Large intestine (tissue), 3 donors: ENCODE data around the gene MST1R. TPM values are rescaled to one million over a fixed set of nuclear protein-coding genes. Genes with fewer than 3 reads are reported as not detected.

Source experiments
- DNase-seq, 2 donors: peaks; one replicate each; pipeline versions ENCODE4 v3.0.0 to v3.0.0-alpha.2; 2013
- H3K27ac ChIP-seq: one replicate; pipeline ENCODE4 v1.5.1; 2013; ENCODE audit warnings: low read length
- H3K27me3 ChIP-seq: 2 replicates; pipeline ENCODE4 v1.6.1; 2013; ENCODE audit warnings: low read length; ENCODE audit not compliant: control insufficient read depth, insufficient read depth
- H3K36me3 ChIP-seq: 2 replicates; pipeline ENCODE4 v1.6.1; 2013; ENCODE audit warnings: low read length; ENCODE audit not compliant: control insufficient read depth, insufficient read depth
- H3K4me1 ChIP-seq: one replicate; pipeline ENCODE4 v1.6.1; 2013; ENCODE audit warnings: low read length; ENCODE audit not compliant: control insufficient read depth, insufficient read depth
- H3K4me3 ChIP-seq: one replicate; pipeline ENCODE4 v1.5.1; 2013; ENCODE audit warnings: low read length
- H3K9me3 ChIP-seq: one replicate; pipeline ENCODE4 v1.6.1; 2013; ENCODE audit warnings: mild to moderate bottlenecking, low read depth, low read length, moderate library complexity; ENCODE audit not compliant: control insufficient read depth
- WGBS: methylation state at CpG from one replicate; pipeline ENCODE4 v1.1.5; 2013; ENCODE audit warnings: low lambda C conversion rate; ENCODE audit not compliant: insufficient coverage; 5-methylcytosine and 5-hydroxymethylcytosine counted together
- polyA plus RNA-seq: library from polyadenylated mRNA; unstranded; fragments of 120-200 nt; gene quantifications from one replicate; pipeline ENCODE4 v1.2.1, GENCODE V29; 2013

Gene MST1R
- polyA plus RNA-seq, 1 donor: 49.8 TPM

- DNase-seq: peak; percentile 26 to 48
- Histone ChIP-seq H3K9me3 (peaks cover 12% of the 10 kb centered on the region), H3K36me3 (peaks cover 37% of the 10 kb centered on the region), H3K27me3 (no peaks in the 10 kb centered on the region), H3K4me3 (no peak overlapping the region), H3K4me1 (peaks cover 47% of the 10 kb centered on the region), H3K27ac (peak overlapping the region; percentile 86)
- WGBS: no CpG with 5 or more reads among the region's 5 CpGs
Measured at GRCh38 chr3:49899815-49900214, 3.9 kb downstream of the MST1R start.

- Histone ChIP-seq H3K27ac (no peak overlapping the region), H3K36me3 (peaks cover 37% of the 10 kb centered on the region), H3K4me1 (peaks cover 39% of the 10 kb centered on the region), H3K4me3 (no peak overlapping the region), H3K9me3 (peaks cover 12% of the 10 kb centered on the region), H3K27me3 (no peaks in the 10 kb centered on the region)
- DNase-seq: no peak
- WGBS: no CpG with 5 or more reads among the region's 6 CpGs
Measured at GRCh38 chr3:49898991-49899390, 4.7 kb downstream of the MST1R start.

- peaks cover 37% of the 10 kb centered on the region for H3K36me3 ChIP-seq
- peaks cover 17% of the 10 kb centered on the region for H3K4me1 ChIP-seq
- WGBS: no CpG with 5 or more reads among the region's 5 CpGs
- no peak overlapping the region for H3K27ac ChIP-seq
- H3K4me3 ChIP-seq: no peak overlapping the region
- no peak for DNase-seq
- no peaks in the 10 kb centered on the region for H3K27me3 ChIP-seq
- no peaks in the 10 kb centered on the region for H3K9me3 ChIP-seq
Measured at GRCh38 chr3:49896345-49896744, 7.3 kb downstream of the MST1R start.

- H3K36me3 ChIP-seq: peaks cover 42% of the 10 kb centered on the region
- no peak for DNase-seq
- no CpG with 5 or more reads among the region's 9 CpGs for WGBS
- H3K4me3 ChIP-seq: no peak overlapping the region
- peaks cover 12% of the 10 kb centered on the region for H3K4me1 ChIP-seq
- H3K27ac ChIP-seq: no peak overlapping the region
- no peaks in the 10 kb centered on the region for H3K27me3 ChIP-seq
- H3K9me3 ChIP-seq: no peaks in the 10 kb centered on the region
Measured at GRCh38 chr3:49895791-49896190, 7.9 kb downstream of the MST1R start.

- H3K4me3 ChIP-seq: no peak overlapping the region
- no peaks in the 10 kb centered on the region for H3K27me3 ChIP-seq
- no peak for DNase-seq
- H3K4me1 ChIP-seq: peaks cover 15% of the 10 kb centered on the region
- H3K9me3 ChIP-seq: no peaks in the 10 kb centered on the region
- peaks cover 14% of the 10 kb centered on the region for H3K36me3 ChIP-seq
- 80% methylated on average over 2 of the region's 10 CpGs for WGBS
- H3K27ac ChIP-seq: no peak overlapping the region
Measured at GRCh38 chr3:49889296-49889695, 14.4 kb downstream of the MST1R start.

- Histone ChIP-seq H3K9me3 (no peaks in the 10 kb centered on the region), H3K4me3 (no peak overlapping the region), H3K27me3 (no peaks in the 10 kb centered on the region), H3K4me1 (peaks cover 23% of the 10 kb centered on the region), H3K36me3 (peaks cover 14% of the 10 kb centered on the region), H3K27ac (peak overlapping the region; percentile 67)
- DNase-seq: peak; percentile 58 to 67
Measured at GRCh38 chr3:49886922-49887265, 16.8 kb downstream of the MST1R start.

- H3K36me3 ChIP-seq: no peaks in the 10 kb centered on the region
- peak in 1 of 2 donors; percentile 28 for DNase-seq
- no CpG with 5 or more reads among the region's 4 CpGs for WGBS
- peaks cover 41% of the 10 kb centered on the region for H3K4me1 ChIP-seq
- no peaks in the 10 kb centered on the region for H3K27me3 ChIP-seq
- no peaks in the 10 kb centered on the region for H3K9me3 ChIP-seq
- H3K27ac ChIP-seq: no peak overlapping the region
- H3K4me3 ChIP-seq: no peak overlapping the region
Measured at GRCh38 chr3:49883998-49884397, 19.7 kb downstream of the MST1R start.

GRCh38 chr3:49882166-49882565 is 21.5 kb downstream of the MST1R start:
- H3K4me1 ChIP-seq: peaks cover 43% of the 10 kb centered on the region
- no CpG with 5 or more reads among the region's 6 CpGs for WGBS
- no peaks in the 10 kb centered on the region for H3K9me3 ChIP-seq
- DNase-seq: no peak
- H3K36me3 ChIP-seq: no peaks in the 10 kb centered on the region
- H3K27me3 ChIP-seq: no peaks in the 10 kb centered on the region
- H3K27ac ChIP-seq: peak overlapping the region; percentile 25
- no peak overlapping the region for H3K4me3 ChIP-seq

- Histone ChIP-seq H3K4me3 (no peak overlapping the region), H3K36me3 (no peaks in the 10 kb centered on the region), H3K27ac (no peak overlapping the region), H3K9me3 (no peaks in the 10 kb centered on the region), H3K4me1 (peaks cover 36% of the 10 kb centered on the region), H3K27me3 (no peaks in the 10 kb centered on the region)
- WGBS: no CpG with 5 or more reads among the region's 6 CpGs
- DNase-seq: peak in 1 of 2 donors; percentile 48
Measured at GRCh38 chr3:49880581-49881315, 22.9 kb downstream of the MST1R start.

- Histone ChIP-seq H3K27me3 (no peaks in the 10 kb centered on the region), H3K36me3 (no peaks in the 10 kb centered on the region), H3K9me3 (no peaks in the 10 kb centered on the region), H3K27ac (no peak overlapping the region), H3K4me1 (peaks cover 36% of the 10 kb centered on the region), H3K4me3 (no peak overlapping the region)
- WGBS: no CpG with 5 or more reads among the region's 2 CpGs
- DNase-seq: no peak
Measured at GRCh38 chr3:49879721-49880120, 24.0 kb downstream of the MST1R start.

GRCh38 chr3:49878686-49879085 is 25.0 kb downstream of the MST1R start:
- no peak overlapping the region for H3K27ac ChIP-seq
- no peaks in the 10 kb centered on the region for H3K27me3 ChIP-seq
- no peaks in the 10 kb centered on the region for H3K36me3 ChIP-seq
- H3K4me1 ChIP-seq: peaks cover 46% of the 10 kb centered on the region
- no peak for DNase-seq
- H3K9me3 ChIP-seq: no peaks in the 10 kb centered on the region
- no peak overlapping the region for H3K4me3 ChIP-seq
